CD4-positive, CD25-positive, alpha-beta regulatory T cell (primary cell): Measurements from ENCODE around the gene RAPGEF2. TPM values are rescaled to one million over a fixed set of nuclear protein-coding genes. Genes with fewer than 3 reads are reported as not detected.
A peak's percentile ranks its signal among the peaks of the same experiment; 100 is the strongest.

Source experiments
- ATAC-seq, 2 donors: fragments of 150-1000 bp; cut with Tn5 transposase; one replicate each; pipeline ENCODE4 v1.10.0; 2021; ENCODE audit warnings: low read depth in 2 of 2, moderate number of reproducible peaks in 2 of 2, moderate library complexity in 1 of 2
- DNase-seq, 3 donors: peaks; one replicate each; pipeline versions ENCODE4 v3.0.0 to v3.0.0-alpha.2; 2012 to 2022; ENCODE audit warnings: mixed read lengths in 1 of 3
- H3K27ac ChIP-seq: one replicate; pipeline ENCODE4 v1.7.0; 2013; ENCODE audit warnings: mild to moderate bottlenecking, low read length; ENCODE audit not compliant: insufficient read depth, poor library complexity, severe bottlenecking
- H3K27me3 ChIP-seq: one replicate; pipeline ENCODE4 v1.7.0; 2013; ENCODE audit warnings: low read length; ENCODE audit not compliant: control insufficient read depth, insufficient read depth
- H3K36me3 ChIP-seq: one replicate; pipeline ENCODE4 v1.7.0; 2013; ENCODE audit warnings: mild to moderate bottlenecking, low read length, moderate library complexity; ENCODE audit not compliant: control insufficient read depth, insufficient read depth
- H3K4me1 ChIP-seq: 2 replicates; pipeline ENCODE4 v1.7.0; 2013; ENCODE audit warnings: mild to moderate bottlenecking, low read length; ENCODE audit not compliant: insufficient read depth, control insufficient read depth, poor library complexity, severe bottlenecking
- H3K4me3 ChIP-seq: one replicate; pipeline ENCODE4 v1.7.0; 2013; ENCODE audit warnings: low read depth, mild to moderate bottlenecking, low read length, moderate library complexity
- H3K9me3 ChIP-seq, 2 experiments: 1 replicate in 1 of 2; 2 replicates in 1 of 2; pipeline ENCODE4 v1.7.0; 2013; ENCODE audit warnings: low read length in 2 of 2, mild to moderate bottlenecking in 1 of 2, moderate library complexity in 1 of 2; ENCODE audit not compliant: control insufficient read depth in 2 of 2
- H3K27ac Mint-ChIP-seq, 3 donors: one replicate each; pipeline ENCODE4 v1.8.0; 2020 to 2022; ENCODE audit warnings: mild to moderate bottlenecking in 3 of 3, mixed read lengths in 3 of 3, moderate library complexity in 2 of 3
- H3K27me3 Mint-ChIP-seq: one replicate; pipeline ENCODE4 v1.8.0; 2022; ENCODE audit warnings: mild to moderate bottlenecking, mixed read lengths
- H3K36me3 Mint-ChIP-seq: one replicate; pipeline ENCODE4 v1.8.0; 2020; ENCODE audit warnings: mixed read lengths
- H3K4me1 Mint-ChIP-seq, 4 donors: one replicate each; pipeline ENCODE4 v1.8.0; 2020 to 2022; ENCODE audit warnings: mixed read lengths in 4 of 4, mild to moderate bottlenecking in 1 of 4
- H3K4me3 Mint-ChIP-seq, 4 donors: one replicate each; pipeline ENCODE4 v1.8.0; 2020 to 2022; ENCODE audit warnings: mild to moderate bottlenecking in 4 of 4, mixed read lengths in 4 of 4, moderate library complexity in 3 of 4
- H3K9me3 Mint-ChIP-seq, 7 donors: one replicate each; pipeline ENCODE4 v1.8.0; 2020 to 2022; ENCODE audit warnings: mixed read lengths in 7 of 7, mild to moderate bottlenecking in 3 of 7, moderate library complexity in 2 of 7
- polyA plus RNA-seq, 4 donors: library from polyadenylated mRNA; unstranded; fragments of 300-500 nt; fragmentation: Illumina TruSeq; gene quantifications; one replicate each; pipeline ENCODE4 v1.2.3, GENCODE V29; 2021
- total RNA-seq: library from RNA; stranded (reverse); gene quantifications from one replicate; pipeline ENCODE4 v1.2.3, GENCODE V29; 2022

RAPGEF2 gene
- total and polyA plus RNA-seq, 5 donors from 2014 or later, result 0.54 to 26.9 (median 1.3) TPM

GRCh38 chr4:159169404-159170302, 66.8 kb downstream of the RAPGEF2 start:
- ATAC-seq (no peak), DNase-seq (no peak)
- H3K9me3 ChIP-seq, result no peaks in the 10 kb centered on the region
- H3K27ac Mint-ChIP-seq, result no peak overlapping the region
- H3K4me1 ChIP-seq, result no peaks in the 10 kb centered on the region
- H3K9me3 Mint-ChIP-seq, result no peaks in the 10 kb centered on the region
- no peak overlapping the region for H3K4me3 ChIP-seq
- no peaks in the 10 kb centered on the region for H3K36me3 ChIP-seq
- H3K27me3 ChIP-seq, result no peaks in the 10 kb centered on the region
- H3K27ac ChIP-seq, result no peak overlapping the region
- H3K27me3 Mint-ChIP-seq, result peaks cover 4% of the 10 kb centered on the region
- H3K4me3 Mint-ChIP-seq, result no peak overlapping the region
- no peaks in the 10 kb centered on the region for H3K36me3 Mint-ChIP-seq
- peaks cover 14 to 44% (median 36%) of the 10 kb centered on the region in 4 donors for H3K4me1 Mint-ChIP-seq

- no peak for ATAC-seq
- no peak overlapping the region for H3K4me3 Mint-ChIP-seq
- no peak overlapping the region for H3K27ac Mint-ChIP-seq
- no peak overlapping the region for H3K4me3 ChIP-seq
- no peak overlapping the region for H3K27ac ChIP-seq
- no peaks in the 10 kb centered on the region for H3K36me3 Mint-ChIP-seq
- no peaks in the 10 kb centered on the region for H3K9me3 Mint-ChIP-seq
- H3K9me3 ChIP-seq, result no peaks in the 10 kb centered on the region
- peaks cover 3% of the 10 kb centered on the region for H3K27me3 Mint-ChIP-seq
- DNase-seq, result no peak
- peaks cover 4% of the 10 kb centered on the region for H3K4me1 ChIP-seq
- no peaks in the 10 kb centered on the region for H3K27me3 ChIP-seq
- no peaks in the 10 kb centered on the region for H3K36me3 ChIP-seq
- peaks cover 21 to 51% (median 41%) of the 10 kb centered on the region in 4 donors for H3K4me1 Mint-ChIP-seq
Observed at GRCh38 chr4:159171287-159171686, 68.4 kb downstream of the RAPGEF2 start.

- H3K4me1 Mint-ChIP-seq, result peaks cover 17 to 43% (median 35%) of the 10 kb centered on the region in 4 donors
- peak overlapping the region in 1 of 3 donors; percentile 15 for H3K27ac Mint-ChIP-seq
- no peak overlapping the region for H3K4me3 ChIP-seq
- no peaks in the 10 kb centered on the region for H3K27me3 Mint-ChIP-seq
- H3K4me3 Mint-ChIP-seq, result no peak overlapping the region
- DNase-seq, result no peak
- no peak for ATAC-seq
- H3K9me3 ChIP-seq, result no peaks in the 10 kb centered on the region
- H3K9me3 Mint-ChIP-seq, result no peaks in the 10 kb centered on the region
- no peaks in the 10 kb centered on the region for H3K36me3 Mint-ChIP-seq
- no peaks in the 10 kb centered on the region for H3K36me3 ChIP-seq
- peaks cover 4% of the 10 kb centered on the region for H3K4me1 ChIP-seq
- H3K27me3 ChIP-seq, result no peaks in the 10 kb centered on the region
- H3K27ac ChIP-seq, result no peak overlapping the region
Observed at GRCh38 chr4:159173886-159174285, 71.0 kb downstream of the RAPGEF2 start.

- no peaks in the 10 kb centered on the region for H3K9me3 Mint-ChIP-seq
Observed at GRCh38 chr4:159174645-159175084, 71.8 kb downstream of the RAPGEF2 start.

GRCh38 chr4:159175085-159175988, 72.5 kb downstream of the RAPGEF2 start:
- Mint-ChIP-seq H3K4me1 (peaks cover 23 to 40% (median 34%) of the 10 kb centered on the region in 4 donors), H3K36me3 (no peaks in the 10 kb centered on the region), H3K4me3 (no peak overlapping the region), H3K27me3 (no peaks in the 10 kb centered on the region), H3K27ac (peak overlapping the region in 1 of 3 donors; percentile 1), H3K9me3 (no peaks in the 10 kb centered on the region)
- H3K27me3 ChIP-seq, result no peaks in the 10 kb centered on the region
- peak; percentile 84 to 86 for ATAC-seq
- peaks cover 4% of the 10 kb centered on the region for H3K4me1 ChIP-seq
- H3K9me3 ChIP-seq, result no peaks in the 10 kb centered on the region
- peak overlapping the region; percentile 2 for H3K4me3 ChIP-seq
- DNase-seq, result peak; percentile 30 to 80 (median 70)
- no peak overlapping the region for H3K27ac ChIP-seq
- H3K36me3 ChIP-seq, result no peaks in the 10 kb centered on the region

More at GRCh38 chr4:159174645-159175084, 71.8 kb downstream of the RAPGEF2 start:
- H3K27ac ChIP-seq, result no peak overlapping the region
- Mint-ChIP-seq H3K27me3 (no peaks in the 10 kb centered on the region), H3K4me3 (no peak overlapping the region), H3K4me1 (peaks cover 23 to 43% (median 39%) of the 10 kb centered on the region in 4 donors), H3K27ac (no peak overlapping the region), H3K36me3 (no peaks in the 10 kb centered on the region)
- no peaks in the 10 kb centered on the region for H3K27me3 ChIP-seq
- H3K4me1 ChIP-seq, result peaks cover 4% of the 10 kb centered on the region
- H3K4me3 ChIP-seq, result no peak overlapping the region
- ATAC-seq, result no peak
- no peaks in the 10 kb centered on the region for H3K36me3 ChIP-seq
- no peak for DNase-seq
- no peaks in the 10 kb centered on the region for H3K9me3 ChIP-seq

- Mint-ChIP-seq H3K9me3 (no peaks in the 10 kb centered on the region), H3K27me3 (no peaks in the 10 kb centered on the region), H3K4me1 (peaks cover 22 to 40% (median 30%) of the 10 kb centered on the region in 4 donors), H3K36me3 (no peaks in the 10 kb centered on the region), H3K27ac (peak overlapping the region in 1 of 3 donors; percentile 1), H3K4me3 (no peak overlapping the region)
- H3K9me3 ChIP-seq, result no peaks in the 10 kb centered on the region
- DNase-seq (no peak), ATAC-seq (no peak)
- H3K36me3 ChIP-seq, result no peaks in the 10 kb centered on the region
- peaks cover 4% of the 10 kb centered on the region for H3K4me1 ChIP-seq
- H3K4me3 ChIP-seq, result no peak overlapping the region
- H3K27ac ChIP-seq, result no peak overlapping the region
- H3K27me3 ChIP-seq, result no peaks in the 10 kb centered on the region
Observed at GRCh38 chr4:159175989-159176375, 73.1 kb downstream of the RAPGEF2 start.

- ATAC-seq, result no peak
Observed at GRCh38 chr4:159177265-159178150, 74.6 kb downstream of the RAPGEF2 start.

More at GRCh38 chr4:159177265-159178150, 74.6 kb downstream of the RAPGEF2 start:
- no peaks in the 10 kb centered on the region for H3K27me3 ChIP-seq
- no peaks in the 10 kb centered on the region for H3K9me3 ChIP-seq
- no peak overlapping the region for H3K4me3 Mint-ChIP-seq
- H3K27me3 Mint-ChIP-seq, result no peaks in the 10 kb centered on the region
- H3K4me1 ChIP-seq, result peaks cover 4% of the 10 kb centered on the region
- no peaks in the 10 kb centered on the region for H3K9me3 Mint-ChIP-seq
- no peak overlapping the region for H3K4me3 ChIP-seq
- no peaks in the 10 kb centered on the region for H3K36me3 Mint-ChIP-seq
- H3K4me1 Mint-ChIP-seq, result peaks cover 21 to 29% (median 23%) of the 10 kb centered on the region in 4 donors
- no peaks in the 10 kb centered on the region for H3K36me3 ChIP-seq
- no peak overlapping the region for H3K27ac ChIP-seq
- DNase-seq, result no peak
- no peak overlapping the region for H3K27ac Mint-ChIP-seq
